NCI-H2227 (cell line): Measurements from ENCODE around the gene PKN2.

Experiments used
- DNase-seq: peaks from one replicate; lab custom pipeline; 2025; ENCODE audit not compliant: unreplicated experiment; lab: John Stamatoyannopoulos, UW

Gene PKN2

DNA sequence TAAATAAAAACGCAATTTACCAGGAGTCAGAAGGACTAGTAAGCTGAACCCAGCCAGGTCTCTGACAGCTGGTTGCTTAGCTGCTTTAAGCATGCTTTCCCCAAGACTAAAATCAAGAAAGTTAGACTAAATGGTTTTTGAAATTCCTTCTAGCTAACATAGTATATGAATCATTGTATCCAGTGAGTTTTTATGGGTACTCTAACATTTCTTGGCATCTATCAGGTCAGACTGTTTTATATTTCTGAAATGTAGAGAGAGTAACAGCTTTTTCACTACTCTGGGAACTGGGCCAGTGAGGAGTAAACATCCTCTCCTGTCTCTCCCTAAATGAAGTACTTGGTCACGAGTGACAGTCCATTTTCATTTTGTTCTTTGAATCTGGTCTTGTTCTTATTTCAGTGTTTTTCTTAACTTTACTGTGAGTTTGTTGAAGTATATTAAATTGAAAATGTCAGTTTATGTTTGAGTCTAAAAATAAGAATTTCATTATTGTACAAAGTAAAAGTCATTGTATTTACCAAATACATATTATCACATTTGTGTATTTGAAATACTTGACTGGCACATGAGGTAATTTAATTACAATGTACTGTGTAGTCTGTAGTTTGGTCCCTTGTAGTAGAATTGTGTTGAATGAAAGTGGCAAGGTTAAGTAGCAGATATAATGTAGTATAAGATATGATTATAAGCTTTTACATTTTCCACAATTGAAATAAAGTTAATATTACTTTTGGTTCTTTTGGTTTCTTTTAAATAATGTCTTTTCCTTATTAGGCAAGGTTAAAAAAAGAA is 47.6 kb downstream of the PKN2 start:
- no peak for DNase-seq

DNA sequence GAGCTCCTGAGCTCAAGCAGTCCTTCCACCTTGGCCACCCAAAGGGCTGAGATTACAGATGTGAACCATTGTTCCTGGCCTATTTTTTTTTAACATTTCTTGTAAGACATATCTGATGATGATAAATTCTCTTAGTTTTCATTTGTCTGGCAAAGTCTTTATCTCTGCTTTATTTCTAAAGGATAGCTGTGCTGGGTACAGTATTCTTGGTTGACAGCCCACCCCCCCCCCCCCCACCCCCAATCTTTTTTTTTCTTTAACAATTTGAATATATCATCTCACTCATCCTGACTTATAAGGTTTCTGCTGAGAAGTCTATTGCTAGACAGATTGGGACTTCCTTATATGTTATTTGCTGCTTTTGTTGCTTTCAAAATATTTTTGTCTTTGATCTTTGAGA is 51.3 kb downstream of the PKN2 start:
- no peak for DNase-seq

DNA sequence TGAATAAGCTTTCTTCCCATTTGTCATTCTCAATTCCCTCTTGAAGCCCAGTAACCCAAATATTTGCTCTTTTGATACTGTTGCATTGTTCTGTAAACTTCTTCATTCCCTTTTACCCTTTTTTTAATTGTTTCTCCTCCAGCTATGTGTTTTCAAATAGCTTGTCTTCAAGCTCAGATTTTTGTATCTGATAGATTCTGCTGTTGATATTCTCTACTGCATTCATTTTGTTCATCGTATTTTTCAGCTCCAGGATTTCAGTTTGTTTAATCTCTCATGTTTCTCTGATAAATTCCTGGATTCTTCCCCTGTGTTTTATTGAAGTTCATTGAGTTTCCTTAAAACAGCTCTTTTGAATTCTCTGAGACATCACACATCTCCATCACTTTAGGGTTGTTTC is 51.8 kb downstream of the PKN2 start:
- DNase-seq, result no peak

DNA sequence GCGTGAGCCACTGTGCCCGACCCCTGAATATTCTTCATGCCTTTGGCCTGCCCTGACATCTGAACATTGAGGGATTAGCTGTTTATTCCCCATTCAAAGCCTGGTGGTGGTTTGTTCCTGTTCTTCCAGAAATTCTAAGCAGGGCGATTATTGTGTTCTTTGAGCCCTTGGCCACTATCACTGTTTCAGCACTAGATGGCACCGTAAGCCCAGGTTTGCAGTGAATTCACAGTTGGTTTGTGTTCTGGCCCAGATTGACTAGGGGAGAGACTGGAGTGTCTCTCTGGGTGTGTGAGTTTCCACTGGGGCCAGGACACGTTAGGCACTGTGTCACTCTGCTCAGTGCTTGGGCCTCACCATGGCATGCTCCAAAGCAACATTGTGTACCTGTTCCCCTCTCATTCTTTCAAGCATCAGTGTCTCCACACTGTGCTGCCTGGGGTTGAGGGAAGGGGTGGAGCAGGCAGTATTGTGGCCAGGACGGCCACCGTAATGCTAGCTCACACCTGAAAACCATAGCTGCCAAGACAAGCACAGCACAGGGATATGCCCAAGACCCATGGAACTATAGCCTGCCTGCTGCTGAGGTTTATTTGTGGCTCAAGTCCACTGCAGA is 52.7 kb downstream of the PKN2 start:
- no peak for DNase-seq

DNA sequence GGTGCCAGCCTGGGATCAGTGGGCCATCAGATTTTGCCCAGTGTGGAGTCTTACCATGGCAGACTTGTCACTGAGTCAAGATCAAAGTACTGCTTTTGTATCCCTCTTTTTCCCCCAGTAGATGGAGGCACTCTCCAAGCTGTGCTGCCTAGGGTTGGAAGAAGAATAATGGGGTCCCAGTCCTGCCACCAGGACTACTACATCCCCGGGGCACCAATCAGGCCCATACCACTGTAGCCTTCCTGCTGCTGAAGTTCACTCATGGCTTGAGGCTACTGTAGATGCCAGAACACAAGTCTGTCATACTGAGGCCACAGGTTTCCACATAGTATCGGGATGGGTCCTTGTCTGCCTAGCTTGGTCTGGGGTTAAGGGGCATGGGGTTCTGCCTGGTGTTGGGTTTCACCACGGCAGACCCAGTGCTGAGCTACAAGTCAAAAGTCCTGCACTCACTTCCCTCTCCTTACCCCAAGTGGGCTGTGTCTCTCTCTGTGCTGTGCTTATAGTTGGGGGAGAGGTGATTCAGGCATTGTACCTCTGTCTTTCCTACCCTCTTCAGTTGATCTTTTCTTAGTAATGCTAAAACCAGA is 53.4 kb downstream of the PKN2 start:
- no peak for DNase-seq

DNA sequence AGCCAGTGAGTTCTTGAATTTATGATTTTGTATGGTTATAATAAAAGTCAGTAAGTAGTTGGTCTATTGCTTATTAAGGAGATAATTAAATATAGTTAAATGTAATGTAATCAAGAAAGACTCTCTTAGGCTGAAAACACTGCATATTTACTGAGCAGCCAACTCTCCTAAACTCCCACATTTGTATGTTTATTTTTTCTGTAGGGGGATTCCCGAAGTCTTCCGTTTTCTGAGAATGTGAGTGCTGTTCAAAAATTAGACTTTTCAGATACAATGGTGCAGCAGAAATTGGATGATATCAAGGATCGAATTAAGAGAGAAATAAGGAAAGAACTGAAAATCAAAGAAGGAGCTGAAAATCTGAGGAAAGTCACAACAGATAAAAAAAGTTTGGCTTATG is 56.7 kb downstream of the PKN2 start:
- no peak for DNase-seq

DNA sequence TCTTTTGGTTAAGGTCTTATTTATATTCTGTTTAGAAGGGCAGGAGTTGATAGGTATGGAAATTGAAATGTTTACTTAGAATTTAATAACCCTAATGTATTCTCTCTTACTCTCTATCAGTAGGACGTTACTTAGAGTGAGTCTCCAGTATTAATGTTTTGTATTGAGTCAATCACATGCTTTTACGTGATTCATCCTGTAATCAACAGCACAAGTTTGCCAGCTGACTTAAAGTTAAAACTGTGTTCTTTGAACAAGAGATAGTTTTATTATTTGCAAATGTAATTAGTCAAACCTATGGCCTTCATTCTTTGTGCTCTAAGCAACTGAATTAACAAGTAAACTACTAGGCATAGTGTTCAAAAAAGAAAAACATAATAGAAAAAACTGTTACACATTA is 57.3 kb downstream of the PKN2 start:
- no peak for DNase-seq

DNA sequence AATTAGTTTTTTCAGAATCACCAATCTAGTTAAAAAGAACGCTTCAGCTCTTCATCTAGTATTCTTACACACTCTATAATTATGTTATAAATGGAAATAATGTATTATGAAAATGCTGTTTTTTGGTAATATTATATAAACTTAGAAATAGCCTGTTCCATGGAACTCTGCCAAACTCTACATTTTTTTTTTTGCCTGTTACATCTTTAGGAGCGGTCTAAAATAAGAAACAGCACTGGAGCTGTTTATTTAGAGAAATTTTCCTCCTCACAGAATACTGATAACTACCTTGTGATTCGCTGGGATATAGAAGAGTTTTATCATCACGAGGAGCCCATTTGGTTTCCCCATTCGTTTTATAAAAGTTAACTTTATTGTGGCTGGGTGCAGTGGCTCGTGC is 58.5 kb downstream of the PKN2 start:
- DNase-seq, result no peak

DNA sequence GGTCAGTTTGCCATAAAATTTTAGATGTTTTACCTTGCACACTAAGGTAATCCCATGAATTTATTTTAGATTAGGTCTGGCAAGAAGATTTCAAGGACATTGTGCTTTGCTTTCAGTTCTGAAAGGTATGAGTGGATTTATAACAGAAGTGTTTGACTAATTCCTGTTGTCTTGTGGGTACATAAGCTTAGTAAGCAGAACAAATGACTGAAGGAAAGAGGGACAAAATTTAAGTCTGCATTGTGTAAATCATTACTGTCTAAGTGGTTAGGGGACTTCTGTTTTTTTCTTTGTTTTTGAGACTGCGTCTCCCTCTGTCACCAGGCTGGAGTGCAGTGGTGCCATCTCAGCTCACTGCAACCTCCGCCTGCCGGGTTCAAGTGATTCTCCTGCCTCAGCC is 60.1 kb downstream of the PKN2 start:
- DNase-seq, result no peak

DNA sequence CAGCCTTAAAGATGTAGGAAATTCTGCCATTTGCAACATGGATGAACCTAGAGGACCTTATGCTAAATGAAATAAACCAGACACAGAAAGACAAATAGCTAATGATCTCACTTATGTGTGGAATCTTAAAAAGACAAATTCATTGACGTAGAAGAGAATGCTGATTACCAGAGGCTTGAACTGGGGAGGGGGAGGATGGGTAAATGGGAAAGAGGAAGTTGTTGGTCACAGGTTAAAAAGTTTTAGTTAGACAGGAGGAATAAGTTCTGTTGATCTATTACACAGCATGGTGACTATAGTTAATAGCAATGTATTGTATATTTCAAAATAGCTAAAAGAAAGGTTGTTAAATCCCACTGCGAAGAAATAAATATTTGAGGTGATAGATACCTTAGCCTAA is 62.8 kb downstream of the PKN2 start:
- DNase-seq, result no peak

DNA sequence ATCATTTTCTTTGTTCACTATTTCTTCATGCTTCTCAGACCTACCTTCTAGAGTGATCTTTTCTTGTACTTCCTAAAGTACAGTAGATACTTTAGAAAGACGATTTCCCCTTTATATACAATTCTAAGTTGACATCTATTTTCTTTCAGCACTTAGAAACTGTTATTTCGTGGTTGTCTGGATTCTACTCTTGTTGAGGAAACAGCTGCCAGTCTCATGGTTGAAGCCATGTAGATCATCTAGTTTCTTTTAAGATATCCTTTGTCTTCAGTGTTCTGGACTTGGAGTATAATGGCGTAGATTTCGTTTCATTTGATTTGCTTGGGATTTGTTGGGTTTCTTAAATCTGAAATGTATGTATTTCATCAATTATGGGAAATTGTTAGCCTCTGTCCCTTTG is 67.6 kb downstream of the PKN2 start:
- no peak for DNase-seq

DNA sequence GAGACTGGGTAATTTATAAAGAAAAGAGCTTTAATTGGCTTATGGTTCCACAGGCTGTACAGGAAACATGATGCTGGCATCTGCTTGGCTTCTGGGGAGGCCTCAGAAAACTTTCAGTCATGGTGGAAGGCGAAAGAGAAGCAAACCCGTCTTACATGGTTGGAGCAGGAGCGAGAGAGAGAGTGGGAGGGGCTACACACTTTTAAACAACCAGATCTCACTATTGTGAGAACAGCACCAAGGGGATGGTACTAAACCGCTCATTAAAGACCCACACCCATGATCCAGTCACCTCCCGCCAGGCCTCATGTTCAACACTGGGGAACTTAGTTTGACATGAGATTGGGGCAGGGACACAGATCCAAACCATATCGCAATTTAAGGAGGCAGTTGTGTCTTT is 69.4 kb downstream of the PKN2 start:
- DNase-seq, result no peak

DNA sequence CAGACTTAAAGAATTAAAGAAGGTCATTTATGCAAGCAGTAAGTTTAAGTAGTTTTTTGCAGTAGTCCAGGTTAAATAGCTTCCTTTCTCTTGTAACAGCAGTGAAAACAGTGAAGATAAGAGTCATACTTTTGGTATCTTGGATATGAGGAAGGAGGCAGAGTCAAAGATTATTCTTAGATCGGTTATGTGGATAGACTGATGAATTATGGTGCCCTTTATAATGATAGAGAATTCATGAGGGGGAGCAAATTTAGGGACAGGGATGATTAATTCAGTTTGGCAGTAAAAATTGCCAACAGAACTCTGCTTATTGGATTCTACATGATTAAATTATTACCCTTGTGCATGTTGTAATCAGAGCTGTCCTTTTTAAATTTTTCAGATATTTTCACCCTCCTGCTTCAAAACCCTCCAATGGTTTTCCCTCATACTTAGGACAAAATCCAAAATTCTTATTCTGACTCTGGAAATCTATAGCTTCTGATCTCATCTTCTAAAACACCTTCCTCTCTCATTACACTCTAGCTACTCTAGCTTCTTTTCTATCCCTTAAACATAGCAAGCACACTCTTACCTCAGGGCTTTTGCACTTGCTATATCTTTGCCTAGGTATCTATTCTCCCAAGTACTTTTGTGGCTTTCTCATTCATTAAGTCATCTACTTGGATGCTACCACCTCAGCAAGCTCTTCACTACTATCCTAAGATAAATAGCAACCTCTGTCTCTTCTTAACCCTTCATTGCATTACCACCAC is 79.8 kb downstream of the PKN2 start:
- DNase-seq, result no peak

DNA sequence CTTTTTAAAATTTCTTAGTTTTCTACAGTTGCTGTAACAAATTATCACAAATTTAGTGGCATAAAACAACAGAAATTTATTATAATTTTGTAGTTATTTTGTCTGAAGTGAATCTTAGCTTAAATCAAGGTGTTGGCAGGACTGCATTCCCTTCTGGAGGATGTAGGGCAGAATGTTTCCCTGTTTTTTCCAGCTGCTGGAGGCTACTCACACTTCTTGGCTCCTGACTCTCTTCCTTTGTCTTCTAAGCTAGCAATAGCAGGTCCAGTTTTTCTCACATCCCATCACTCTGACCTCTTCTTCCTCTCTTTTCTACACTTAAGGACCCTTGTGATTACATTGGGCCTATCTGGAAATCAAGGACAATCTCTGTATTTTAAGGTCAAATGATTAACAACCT is 84.1 kb downstream of the PKN2 start:
- DNase-seq, result no peak

DNA sequence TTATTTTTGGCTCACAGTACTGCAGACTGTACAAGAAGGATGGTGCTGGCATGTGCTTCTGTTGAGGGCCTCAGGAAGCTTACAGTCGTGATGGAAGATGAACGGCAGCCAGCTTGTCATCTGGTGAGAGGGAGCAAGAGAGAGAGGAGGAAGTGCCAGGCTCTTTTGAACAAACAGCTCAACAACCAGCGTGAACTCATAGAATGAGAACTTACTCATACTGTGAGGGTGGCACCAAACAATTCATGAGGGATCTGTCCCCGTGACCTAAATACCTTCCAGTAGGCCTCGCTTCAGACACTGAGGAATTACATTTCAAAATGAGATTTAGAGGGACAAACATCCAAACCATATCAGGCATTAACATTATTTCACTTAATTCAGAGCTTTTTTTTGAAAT is 84.7 kb downstream of the PKN2 start:
- no peak for DNase-seq

DNA sequence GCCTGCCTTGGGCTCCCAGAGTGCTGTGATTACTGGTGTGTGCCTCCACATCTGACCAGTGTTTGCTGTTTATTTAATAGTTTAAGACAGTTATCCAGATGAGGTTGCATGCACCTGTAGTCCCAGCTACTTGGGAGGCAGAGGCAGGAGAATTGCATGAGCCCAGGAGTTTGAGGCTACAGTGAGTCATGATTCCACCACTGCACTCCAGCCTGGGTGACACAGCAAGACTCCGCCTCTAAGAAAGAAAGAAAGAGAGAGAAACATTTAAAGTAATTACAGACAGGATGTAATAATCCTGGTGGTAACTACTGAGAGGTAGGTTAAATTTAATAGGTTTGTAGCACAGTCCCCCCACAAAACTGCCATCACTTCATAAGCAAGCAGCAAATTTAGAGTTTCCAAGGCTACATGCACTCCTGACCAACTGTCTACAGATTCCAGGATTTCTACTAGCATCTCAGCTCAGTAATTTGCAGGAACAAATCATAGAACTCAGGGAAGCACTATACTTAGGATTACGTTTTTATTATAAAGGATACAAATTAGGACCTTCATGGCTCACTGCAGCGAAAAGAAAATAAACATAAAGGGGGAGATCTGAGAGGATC is 89.6 kb downstream of the PKN2 start:
- no peak for DNase-seq

DNA sequence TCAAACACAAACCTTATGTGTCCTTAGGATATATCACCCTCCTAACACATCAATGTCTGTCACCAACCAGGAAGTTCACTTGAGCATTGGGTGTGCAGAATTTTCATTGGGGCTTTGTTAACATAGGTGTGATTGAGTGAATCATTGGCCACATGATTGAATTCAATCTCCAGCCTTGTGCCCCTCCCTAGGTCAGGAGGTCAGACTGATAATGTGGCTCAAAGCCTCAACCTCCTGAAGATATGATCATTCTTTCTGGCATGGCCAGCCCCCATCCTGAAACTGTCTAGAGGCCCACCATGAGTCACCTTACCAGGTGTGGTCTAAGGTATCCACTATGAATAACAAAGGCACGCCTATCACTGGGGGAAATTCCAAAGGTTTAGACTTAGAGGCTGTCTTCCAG is 90.1 kb downstream of the PKN2 start:
- DNase-seq, result no peak

DNA sequence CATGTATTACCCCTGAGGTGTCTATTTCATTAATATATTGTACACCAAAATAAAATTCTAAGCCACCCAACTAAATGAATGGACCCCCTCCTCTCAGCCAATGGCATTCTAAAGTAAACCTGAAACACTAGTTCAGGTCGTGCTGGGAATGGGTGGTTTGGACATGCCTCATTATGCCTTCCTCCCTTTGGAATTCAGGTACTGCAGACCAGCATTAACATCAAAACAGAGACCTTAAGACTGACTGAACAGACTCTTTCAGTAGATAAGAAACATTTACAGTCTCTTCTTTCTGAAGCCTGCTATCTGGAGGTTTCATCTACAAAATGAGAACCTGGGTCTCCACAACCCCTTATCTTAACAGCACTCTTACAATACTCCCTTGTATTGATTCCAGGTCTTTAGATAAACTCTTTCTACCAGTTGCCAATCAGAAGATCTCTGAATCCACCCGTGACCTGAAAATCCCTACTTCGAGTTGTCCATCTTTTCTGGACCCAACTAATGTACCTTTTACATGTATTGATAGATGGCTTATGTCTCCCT is 93.6 kb downstream of the PKN2 start:
- no peak for DNase-seq

DNA sequence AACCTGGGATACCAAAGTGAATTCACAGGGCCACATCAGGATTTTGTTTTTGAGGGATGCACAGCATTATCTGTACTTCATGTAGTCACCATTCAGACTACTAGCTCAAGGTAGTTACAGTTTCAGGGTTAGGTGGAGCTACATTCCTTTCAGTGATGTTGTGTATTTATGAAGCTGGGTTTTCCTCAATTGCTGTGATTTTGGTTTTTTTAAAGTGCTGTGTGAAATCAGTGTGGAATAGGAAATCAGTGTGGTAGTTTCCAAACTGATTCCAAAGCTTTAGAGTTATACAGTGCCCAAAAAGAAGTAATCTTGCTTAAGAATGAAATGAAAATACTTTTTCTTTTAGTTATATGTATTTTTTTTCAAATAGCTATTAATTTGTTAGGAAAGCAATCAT is 95.8 kb downstream of the PKN2 start:
- DNase-seq, result no peak

DNA sequence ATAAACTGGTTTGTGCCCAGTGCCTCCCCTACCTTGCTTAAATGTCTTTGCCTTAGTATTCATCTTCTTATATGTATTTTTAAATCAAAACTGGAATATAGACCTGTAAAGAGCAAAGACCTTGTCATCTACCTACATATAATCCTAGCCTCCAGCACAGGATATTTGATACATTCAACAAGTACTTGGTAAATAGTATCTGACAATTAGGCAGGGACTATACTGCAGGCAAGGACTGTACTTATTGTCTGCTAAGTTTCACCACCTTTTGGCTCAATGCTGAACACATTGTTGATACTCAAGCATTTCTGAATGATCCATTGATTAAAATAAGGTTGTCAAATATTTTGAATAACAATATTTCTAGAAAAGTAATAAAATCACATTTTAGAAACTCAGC is 96.4 kb downstream of the PKN2 start:
- no peak for DNase-seq

DNA sequence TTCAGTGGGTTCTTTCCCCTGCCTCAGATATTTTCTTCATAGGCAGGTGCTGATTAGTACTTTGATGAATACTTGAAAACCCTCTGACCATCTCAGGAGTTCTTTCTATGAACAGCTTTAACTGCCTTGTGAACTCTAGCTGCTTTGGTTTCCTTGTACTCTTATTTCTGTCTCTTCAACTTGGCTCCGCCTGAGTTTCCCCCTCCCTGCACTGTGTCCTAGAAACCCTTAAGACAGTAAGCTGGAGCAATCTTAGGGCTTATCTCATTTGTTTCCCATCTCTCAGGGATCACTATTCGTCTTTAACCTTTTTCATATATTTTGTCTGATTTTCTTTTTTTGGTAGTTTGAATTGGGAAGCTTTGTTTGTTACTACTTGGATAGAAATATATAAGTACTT is 99.1 kb downstream of the PKN2 start:
- no peak for DNase-seq
